NCI-H82 treated with DMSO at 0.1 percent for 48 hours (cell line): ENCODE measurements around the gene LARP4.
"Not testable (repeated sequence)": the region's sequence is repeated elsewhere in the genome, so short reads cannot be mapped to it uniquely, and the experiment has no call there.

Experiments used
- DNase-seq: peaks from one replicate; lab custom pipeline; 2025; ENCODE audit not compliant: unreplicated experiment; lab: John Stamatoyannopoulos, UW

LARP4 gene

DNA sequence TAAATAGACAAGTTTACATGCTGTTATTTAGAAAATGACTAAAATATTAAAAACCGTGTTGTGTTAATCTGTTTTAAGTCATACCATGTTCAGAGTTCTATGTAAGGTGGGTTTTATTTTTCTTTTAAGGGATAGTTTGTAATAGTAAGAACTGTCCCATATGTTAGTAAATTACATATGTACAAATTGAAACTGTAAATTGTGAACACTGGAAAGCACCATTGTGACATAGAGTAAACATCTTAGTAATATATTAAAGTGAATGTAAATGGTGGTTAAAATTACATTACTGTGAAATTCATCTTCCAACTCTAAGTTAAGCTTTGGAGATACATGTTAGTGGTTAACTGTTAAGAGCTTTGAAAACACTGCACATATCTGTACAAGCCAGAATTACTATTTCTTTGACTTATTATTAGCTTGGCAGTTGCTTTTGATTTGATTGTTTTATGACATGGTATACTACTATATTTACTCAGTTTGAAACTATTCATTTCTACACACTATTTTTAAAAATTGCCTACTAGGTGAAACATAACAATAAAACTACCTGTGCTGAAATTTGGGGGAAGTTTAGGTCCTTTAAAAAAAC lies 76.7 kb downstream of the LARP4 start:
- no peak for DNase-seq

DNA sequence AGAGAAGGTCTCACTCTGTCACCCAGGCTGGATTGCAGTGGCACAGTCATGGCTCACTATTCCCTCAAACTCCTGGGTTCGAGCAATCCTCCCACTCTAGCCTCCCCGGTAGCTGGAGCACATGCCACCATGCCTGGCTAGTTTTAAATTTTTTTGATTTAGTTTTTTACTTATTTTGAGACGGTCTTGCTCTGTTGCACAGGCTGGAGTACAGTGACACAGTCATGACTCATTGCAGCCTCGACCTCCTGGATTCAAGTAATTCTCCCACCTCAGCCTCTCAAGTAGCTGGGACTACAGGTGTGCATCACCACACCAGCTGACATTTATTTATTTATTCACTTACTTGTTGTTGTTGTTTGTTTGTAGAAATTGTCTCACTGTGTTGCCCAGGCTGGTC lies 81.9 kb downstream of the LARP4 start:
- no peak for DNase-seq

DNA sequence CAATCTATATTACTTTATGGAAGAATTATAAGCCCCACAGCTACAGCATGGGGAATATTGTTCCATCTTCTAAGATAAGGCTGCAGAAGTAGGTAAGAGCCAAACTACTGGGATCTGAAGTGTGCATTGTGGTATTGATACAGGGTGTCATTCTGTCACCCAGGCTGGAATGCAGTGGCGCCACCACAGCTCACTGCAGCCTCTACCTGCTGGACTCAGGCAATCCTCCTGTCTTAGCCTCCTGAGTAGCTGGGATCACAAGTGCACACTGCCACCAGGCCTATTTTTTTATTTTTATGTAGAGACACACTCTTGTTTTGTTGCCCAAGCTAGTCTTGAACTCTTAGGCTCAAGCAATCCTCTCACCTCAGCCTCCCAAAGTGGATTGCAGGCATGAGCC lies 82.8 kb downstream of the LARP4 start:
- no peak for DNase-seq

DNA sequence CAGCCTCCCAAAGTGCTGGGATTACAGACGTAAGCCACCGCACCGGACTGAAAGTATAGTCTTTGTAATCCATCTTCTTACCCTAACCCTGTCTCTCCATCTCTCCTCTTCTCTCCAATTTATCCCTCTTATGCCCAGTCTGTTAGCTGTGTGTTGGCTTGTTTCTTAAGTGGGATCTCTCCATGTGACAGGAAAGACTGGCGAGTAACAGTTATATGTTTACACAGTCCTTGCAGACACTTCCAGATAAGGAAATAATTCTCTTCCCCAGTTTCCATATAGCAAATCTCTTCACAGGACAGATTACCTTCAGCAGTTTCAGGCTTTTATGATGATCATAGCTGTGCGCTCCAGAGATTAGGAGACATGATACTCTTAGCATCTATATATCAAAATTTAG lies 88.1 kb downstream of the LARP4 start:
- no peak for DNase-seq

DNA sequence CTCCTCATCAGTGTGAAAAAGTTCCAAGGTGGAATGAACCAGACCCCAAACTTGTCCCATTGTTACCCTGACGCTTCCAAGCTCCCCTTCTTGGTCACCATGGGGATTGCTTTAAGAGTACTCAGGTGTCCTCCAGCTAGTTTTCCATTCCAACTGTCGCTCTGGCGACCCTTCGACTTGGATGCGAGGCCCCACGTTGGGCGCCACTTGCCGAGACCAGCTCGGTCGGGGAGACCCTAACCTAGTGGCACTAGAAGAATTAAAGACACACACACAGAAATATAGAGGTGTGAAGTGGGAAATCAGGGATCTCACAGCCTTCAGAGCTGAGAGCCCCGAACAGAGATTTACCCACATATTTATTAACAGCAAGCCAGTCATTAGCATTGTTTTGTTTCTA lies 97.4 kb downstream of the LARP4 start:
- DNase-seq, result not testable (repeated sequence)

DNA sequence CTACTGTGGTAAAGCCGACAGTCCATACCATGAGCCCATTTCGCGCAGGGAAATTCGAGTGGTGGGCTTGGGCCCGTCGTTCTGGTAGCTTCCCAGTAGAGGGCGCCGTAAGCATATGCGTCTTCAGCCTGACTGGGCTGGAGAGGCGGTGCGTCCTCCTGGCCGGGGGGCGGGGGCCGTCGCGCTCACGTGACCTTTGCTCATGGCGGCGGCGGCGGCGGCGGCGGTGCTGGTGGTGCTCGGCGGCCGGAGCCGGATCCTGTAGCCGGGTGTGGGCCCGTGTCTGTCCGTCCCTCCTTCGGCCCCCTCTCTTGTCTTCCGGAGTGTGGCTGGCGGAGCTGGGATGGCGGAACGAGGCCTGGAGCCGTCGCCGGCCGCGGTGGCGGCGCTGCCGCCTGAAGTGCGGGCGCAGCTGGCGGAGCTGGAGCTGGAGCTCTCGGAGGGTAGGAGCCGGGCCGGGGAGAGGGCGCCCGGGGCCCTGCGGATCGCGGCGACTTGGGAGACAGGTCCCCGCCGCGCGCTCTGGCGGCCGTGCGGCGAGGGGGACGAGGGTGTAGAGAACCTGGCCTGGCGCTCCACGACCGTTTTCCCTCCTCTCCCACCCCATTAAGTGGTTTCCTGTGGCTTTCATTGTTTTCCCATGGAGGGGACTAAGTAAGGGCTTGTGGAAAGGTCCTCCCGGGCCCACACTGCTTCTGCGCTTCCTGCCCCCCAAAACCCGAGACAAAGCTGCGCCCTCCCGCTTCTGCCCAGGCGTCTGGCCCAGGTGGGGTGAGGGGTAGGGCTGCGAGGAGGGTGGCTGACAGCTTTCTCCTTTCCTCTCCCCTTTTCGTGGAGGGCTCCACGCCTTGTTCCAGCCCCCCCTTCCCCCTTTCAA lies 104.4 kb downstream of the LARP4 start, which contains the start of gene DIP2B:
Gene DIP2B, plus strand, starts transcription at position 188 of the 877 bp plus-strand sequence. Its CDS starts 156 bp downstream, at position 344.
- DNase-seq, result peak; percentile 77

DNA sequence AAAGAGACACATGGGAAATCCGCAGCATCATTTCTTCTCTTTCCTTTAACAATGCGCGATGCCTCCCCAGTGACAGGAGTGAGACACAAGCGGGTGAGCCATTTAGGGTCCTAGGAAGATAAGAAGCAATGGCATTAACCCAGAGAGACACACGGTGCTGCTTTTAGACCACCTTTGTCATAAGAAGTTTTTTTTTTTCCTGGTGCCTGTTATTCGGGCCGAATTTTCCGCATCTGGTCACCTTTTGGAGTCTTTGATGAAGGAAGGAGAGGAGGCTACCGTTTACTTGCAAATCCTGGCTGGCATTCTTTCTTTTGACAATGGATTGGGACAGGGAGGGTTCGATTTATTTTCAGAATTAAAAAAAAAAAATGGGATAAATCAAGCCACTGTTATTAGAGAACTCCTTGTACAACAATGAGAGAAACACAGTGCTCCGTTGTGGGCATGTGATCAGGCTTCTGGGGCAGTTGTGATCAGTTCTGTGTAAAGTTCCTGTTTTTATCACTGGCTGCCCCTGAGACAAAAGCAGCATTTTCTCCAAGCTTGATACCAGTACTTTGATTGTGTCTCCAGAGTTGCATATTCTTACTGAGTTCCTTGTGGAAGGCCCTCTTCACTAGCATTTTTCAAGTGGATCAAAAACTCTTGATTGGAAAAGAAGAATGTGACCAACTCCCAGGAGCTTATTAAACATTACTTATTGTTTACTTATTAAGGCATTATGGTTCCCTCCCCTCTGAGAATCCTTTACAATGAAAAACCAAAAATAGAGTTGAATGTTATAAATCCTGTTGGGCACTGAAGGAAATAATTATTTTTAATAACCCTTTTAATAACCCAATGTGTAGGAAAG lies 105.2 kb downstream of the LARP4 start:
- no peak for DNase-seq

DNA sequence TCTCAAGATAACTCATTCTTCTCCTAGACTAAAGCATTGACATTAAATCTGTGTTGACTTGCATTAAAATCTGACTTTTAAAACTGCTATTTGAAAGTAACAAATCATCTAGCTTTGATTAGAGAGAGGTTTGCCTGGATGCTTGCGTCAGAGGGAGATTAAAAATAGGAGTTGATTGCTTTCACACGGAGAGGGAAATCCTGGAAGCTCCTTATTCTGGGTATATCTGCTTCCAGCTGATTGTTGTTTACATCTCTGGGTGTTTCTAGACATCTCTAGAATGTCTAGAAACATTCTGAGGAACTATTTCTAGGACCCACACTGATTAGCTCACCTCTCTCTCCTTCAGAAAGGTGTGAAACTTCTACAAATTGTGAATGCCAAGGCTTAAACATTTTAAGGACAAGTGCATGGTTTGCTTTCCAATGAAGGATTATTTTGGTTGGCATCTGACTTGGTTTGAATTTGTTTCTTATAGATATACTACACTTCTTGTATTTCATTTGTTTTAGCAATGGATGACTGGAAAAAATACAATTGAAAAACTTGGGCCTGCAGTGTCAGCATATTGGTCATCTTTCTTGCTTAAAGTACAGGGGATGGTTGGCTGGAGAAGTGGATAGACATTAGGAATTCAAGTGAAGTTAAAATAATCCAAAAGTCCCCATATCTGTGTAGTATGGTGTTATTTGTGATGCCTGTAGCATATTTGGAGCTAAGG lies 106.2 kb downstream of the LARP4 start:
- DNase-seq, result no peak

DNA sequence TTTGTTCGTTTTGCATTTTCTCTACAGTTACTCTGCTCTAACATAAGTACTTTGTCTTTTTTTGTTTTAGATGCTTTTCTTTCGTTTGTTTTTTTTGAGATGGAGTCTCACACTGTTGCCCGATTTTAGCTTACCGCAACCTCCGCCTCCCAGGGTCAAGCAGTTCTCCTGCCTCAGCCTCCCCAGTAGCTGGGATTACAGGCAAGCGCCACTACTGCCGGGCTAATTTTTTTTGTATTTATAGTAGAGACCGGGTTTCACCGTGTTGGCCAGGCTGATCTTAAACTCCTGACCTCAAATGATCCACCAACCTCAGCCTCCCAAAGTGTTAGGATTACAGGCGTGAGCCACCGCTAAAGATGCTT lies 106.8 kb downstream of the LARP4 start:
- no peak for DNase-seq

DNA sequence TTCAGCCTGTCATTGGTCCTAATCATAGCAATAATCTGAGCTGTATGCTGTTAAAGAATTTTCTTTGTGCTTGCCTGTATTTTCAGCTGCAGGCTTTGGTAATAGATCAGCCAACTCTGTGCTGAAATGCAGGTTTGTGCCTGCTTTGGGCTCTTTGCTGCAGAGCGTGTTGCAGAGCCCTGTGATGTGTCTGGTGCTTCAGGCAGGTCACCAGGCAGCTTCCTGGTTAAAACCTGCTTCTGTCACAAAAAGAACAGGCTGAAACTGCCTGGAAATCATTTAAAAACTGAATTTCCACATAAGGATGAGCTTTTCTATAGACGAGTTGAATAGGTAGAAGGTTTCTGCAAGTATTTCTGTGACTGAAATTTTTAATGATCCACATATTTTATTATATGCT lies 107.2 kb downstream of the LARP4 start:
- DNase-seq, result no peak

DNA sequence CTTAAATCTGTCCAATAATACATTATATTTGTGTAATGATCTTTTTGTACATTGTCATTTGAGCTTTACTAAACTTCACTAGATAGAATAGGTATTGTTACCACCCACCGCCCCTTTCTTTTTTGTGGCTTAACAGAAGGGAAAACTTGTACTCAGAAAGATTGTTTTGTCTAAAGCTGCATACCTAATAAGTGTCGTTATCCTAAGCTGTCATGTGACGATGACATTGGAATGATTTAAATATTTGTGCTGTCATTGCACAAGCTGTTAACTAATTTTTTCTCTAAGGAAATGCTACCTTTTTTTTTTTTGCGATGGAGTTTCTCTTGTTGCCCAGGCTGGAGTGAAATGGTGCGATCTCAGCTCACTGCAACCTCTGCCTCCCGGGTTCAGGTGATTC lies 107.7 kb downstream of the LARP4 start:
- DNase-seq, result no peak

DNA sequence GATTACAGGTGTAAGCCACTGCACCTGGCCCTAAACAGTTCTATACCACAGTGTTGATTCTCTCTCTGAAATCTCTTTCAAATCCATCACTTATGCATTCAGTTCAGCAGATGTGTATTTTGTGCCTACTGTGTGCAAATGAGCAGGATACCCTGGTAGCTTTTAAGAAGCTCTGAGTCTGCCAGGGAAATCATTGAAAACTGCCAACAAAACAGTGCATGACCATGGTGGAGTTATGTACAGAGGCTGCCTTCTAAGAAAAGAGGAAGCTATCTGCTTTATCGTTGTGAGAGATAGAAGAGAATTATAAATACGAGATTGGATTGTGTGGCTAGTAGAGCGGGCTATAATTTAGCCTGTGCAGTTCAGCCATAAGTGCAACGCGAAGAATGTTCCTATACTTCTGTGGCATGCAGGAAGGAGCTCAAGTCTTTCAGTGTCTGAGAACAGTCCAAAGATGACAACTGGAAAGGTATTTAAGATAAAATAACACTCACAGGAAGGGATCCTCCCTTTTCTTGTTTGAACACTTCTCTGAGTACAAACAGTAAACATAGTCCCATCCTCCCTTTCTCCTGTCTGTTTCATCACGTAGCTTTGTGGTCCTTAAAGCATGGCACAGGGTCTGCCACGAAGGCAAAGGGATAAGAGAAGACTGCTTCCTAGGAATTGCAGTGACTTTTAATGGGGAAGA lies 108.4 kb downstream of the LARP4 start:
- DNase-seq, result no peak

DNA sequence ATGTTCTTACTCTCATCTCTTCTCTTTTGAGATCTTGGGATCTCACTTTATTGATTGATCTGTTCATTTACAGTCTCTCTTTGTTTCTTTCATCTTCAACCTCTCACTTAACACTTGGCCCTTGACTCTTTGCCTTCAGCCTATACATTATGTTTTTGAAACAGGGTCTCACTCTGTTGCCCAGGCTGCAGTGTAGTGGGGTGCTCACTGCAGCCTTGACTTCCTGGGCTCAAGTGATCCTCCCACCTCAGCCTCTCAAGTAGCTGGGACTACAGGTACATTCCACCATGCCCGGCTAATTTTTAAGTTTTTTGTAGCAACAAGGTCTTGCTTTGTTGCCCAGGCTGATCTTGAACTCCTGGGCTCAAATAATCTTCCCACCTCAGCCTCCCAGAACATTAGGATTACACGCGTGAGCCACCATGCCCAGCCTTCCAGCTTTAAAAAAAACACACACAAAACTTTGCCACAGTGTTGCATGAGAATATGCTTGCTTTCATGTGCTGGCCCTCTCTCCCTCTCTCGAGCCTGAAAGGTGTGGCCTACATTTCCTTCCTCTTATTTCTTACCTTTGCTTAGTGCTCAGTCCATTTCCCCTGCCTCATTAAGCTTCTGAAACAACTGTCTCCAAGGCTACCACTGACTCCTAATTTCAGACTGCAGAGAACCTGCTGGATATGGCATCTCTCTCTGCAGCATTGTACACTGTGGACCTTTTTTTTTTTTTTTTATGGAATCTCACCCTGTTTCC lies 114.0 kb downstream of the LARP4 start:
- no peak for DNase-seq

DNA sequence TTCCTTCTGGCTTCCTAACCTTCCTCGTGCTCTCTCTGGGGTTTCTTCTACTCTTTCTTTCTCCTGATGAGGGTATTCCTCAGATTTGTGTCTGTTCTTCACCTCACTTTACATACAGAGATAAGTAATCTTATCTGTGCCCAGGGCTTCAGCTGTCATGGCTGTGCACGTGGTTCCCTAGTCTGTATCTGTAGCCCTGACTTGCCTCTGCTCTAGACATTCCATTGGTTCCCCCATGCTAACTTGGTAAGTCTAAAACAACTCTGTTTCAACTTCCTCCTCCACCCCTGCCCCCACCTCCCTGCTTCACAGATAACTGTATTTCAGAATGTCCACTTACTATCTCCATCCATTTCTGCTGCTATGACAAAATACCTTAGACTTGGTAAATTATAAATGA lies 114.9 kb downstream of the LARP4 start:
- no peak for DNase-seq

DNA sequence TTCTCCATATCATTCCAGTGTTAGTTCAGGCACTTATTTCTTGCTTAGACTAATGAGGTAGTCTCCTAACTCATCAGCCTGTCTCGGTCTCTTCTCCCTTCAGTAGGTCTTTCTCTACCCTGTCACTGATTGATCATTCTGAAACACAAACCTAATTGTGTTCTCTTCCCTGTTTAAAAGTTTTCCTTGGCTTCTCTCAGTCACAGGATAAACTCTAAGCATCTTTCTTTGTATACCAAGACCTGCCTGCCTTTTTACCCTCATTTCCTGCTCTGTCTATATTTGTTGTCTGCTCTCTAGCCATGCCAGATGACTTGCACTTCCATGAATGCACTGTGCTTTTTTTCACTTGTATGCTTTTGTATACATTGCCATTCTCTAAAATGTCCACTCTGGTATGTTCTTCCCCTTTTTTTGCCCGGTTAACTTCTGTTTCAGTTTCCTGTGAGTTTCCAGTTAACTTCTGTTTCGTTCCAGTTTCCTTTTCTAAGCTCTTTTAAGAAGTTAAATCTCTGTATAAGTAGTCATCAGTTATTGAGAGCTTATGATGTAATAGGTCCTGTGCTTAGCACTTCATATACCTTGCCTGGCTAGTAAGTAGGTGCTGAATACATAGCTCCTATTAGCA lies 116.8 kb downstream of the LARP4 start:
- no peak for DNase-seq

DNA sequence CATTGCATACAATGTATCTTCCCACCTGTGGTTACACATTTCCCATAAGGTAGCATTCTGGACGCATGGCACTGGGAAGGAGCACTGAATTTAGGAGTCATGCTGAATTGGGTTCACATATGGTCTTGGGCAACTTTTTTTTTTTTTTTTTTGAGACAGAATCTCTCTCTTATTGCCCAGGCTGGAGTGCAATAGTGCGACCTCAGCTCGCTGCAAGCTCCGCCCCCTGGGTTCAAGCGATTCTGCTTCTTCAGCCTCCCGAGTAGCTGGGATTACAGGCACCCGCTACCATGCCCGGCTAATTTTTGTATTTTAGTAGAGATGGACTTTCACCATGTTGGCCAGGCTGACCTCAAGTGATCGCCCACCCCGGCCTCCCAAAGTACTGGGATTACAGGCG lies 117.4 kb downstream of the LARP4 start:
- DNase-seq, result no peak

DNA sequence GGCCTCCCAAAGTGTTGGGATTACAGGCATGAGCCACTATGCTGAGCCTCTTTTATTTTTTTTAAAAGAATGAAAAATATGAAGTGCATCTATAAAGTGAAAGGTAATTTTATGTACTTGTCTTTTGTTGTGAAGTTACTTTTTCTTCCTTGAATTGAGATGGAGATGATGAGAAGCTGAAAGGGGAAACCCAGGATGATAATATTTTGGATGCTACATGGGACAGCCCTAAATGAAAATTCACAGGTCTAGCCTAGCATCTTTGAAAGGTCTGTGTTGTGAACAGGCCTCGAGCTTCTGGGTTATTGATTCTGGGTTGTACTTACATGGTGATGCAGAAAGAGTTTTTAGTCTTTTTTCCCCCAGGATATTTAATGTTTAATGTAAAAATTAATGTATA lies 118.7 kb downstream of the LARP4 start:
- no peak for DNase-seq

DNA sequence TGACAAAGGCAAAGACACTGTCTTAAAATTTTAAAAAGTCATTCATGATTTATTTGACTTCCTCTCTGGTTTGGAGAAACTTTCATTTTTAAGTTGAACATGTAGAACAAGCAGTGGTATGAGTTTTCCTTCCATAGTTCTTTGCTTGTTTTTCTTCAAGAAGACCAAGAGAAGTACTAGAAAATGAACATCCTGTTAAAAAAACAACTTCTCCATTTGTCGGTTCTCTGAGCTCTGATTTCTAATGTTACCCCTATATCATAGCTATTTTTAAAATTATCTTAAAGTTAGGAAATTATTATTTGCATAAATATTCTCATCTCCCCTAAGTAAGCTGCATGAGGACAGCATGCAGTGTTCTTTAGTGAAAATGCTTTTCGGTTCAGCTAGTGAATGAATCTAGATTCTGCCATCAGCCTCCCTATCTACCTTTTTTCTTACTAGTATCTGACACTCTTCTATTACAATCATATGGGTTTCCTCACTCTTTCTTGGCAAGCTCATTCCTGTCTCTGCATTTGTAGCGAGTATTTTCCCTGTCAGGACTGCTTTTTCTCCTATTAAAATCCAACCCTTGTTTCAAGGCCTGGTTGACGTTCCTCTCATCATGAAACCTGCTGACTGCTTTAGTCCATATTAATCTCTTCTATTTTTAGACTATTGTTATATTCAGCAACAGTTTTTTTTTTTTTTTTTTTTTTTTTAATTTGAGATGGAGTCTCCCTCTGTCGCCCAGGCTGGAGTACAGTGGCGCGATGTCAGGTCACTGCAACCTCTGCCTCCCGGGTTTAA lies 119.9 kb downstream of the LARP4 start:
- no peak for DNase-seq

DNA sequence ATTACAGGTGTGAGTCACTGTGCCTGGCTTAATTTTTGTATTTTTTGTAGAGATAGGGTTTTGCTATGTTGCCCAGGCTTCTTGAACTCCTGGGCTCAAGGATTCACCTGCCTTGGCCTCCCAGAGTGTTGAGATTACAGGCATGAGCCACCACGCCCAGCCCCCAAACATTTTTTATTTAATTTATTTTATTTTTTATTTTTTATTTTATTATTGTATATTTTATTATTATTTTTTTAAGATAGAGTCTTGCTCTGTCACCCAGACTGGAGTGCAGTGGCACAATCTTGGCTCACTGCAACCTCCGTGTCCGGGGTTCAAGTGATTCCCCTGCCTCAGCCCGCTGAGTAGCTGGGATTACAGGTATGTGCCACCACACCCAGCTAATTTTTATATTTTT lies 121.1 kb downstream of the LARP4 start:
- not testable (repeated sequence) for DNase-seq
